C4-2B (cell line): ENCODE measurements around the gene FBXW10B.

Source experiments
- CTCF ChIP-seq: fragments of 450-650 bp; conservative IDR thresholded peaks from 2 replicates; pipeline ENCODE4 v1.5.1; 2017; ENCODE audit warnings: mild to moderate bottlenecking
- ZFX ChIP-seq: fragments of 450-650 bp; IDR thresholded peaks from 2 replicates; pipeline ENCODE4 v1.6.1; 2017

- TF ChIP-seq CTCF, result no peak
- TF ChIP-seq ZFX, result no peak
Observed at GRCh38 chr17:15657868-15658267, 38.4 kb upstream of the FBXW10B start.
